IPS-NIHi7 (cell line): ENCODE results near the gene MALSU1.
"Not testable (repeated sequence)": the region's sequence is repeated elsewhere in the genome, so short reads cannot be mapped to it uniquely, and the experiment has no call there.

Source experiments
- DNase-seq: peaks from one replicate; pipeline ENCODE4 v3.0.0; 2012; ENCODE audit warnings: mixed read lengths; ENCODE audit errors: extremely low spot score

Gene MALSU1

DNA sequence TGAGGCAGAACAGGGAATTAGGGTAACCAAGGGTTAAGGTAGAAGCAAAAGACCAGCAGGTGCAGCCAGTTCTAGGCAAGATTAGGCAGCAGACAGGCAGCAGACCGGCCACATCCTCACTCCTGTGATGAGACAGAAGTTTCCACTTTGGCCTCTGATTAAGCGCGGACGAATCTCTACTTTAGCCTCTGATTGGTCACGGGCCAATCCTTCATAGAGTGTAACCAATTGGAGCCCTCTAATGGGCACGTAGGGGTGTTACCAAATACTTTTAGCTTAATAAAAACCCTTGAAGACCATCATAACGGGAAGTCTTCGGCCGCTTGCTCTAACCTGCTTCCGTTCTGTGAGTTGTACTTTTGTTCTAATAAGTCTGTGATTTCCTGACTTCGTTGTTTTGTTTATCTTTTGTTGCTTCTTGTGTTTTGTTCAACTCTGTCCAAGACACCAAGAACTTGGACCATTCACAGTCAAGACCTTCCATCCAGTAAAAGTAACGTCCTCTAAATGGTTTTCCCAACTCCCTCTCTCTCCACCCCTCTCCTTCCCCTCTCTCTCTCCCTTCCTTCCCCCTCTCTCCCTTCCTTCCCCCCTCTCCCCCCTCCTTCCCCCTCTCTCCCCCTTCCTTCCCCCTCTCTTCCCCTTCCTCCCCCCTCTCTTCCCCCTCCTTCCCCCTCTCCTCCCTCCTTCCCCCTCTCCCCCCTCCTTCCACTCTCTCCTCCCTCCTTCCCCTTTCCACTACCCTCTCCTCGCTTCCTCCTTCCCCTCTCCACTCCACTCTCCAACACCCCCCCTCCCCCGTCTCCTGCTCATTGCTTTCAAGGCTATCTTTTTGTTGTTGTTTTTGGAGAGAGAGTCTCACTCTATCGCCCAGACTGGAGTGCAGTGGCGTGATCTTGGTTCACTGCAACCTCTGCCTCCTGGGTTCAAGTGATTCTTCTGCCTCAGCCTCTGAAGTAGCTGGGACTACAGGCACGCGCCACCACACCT lies 13.2 kb upstream of the MALSU1 start:
- no peak for DNase-seq

DNA sequence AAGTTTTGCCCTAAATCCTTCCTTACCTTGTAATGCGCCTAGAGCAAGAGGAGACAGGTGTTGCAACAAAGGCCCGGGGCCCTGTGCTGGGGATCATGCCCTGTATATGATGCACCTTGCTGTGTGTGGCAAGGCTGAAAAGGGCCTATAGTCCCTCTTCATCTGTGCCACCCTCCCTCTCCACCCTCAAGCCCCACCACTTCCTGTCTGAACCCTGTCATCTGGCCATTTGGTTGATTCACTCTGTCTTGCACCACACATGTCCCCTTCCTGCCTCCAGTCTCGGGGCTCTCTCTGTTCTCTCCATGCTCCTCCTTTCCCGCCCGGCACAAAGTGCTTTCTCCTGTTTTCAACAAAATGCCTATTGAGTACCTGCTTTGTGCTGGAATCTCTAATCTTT lies 11.5 kb upstream of the MALSU1 start:
- DNase-seq: no peak

- no peak for DNase-seq
These were observed 8.1 kb upstream of the MALSU1 start for GRCh38 chr7:23290993-23291392.

DNA sequence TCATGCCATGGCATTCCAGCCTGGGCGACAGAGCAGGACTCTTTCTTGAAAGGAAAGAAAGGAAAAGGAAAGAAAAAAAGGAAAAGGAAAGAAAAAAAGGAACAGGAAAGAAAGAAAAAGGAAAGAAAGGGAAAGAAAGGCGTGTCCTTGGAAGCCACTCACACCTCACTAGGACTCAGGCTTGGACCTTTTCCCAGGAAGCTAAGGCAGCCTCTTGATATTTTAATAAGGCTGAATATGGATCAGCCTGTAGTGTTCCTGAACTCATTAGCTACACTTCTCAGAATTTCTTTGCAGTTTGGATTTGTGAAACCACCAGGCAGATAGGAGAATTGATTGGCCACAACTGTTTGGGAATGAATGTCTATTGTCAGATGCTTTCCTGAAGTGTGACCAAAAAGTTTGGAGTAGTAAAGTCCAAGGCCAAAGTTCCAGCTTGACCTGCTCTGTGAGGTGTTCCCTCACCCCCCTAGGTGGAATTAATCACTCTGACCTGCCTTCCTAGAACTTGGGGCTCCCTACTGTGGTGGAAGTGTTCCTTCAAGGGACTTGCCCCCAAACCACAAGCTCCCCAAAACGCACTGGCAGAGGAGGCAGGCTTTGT lies 7.1 kb upstream of the MALSU1 start:
- DNase-seq: no peak

DNA sequence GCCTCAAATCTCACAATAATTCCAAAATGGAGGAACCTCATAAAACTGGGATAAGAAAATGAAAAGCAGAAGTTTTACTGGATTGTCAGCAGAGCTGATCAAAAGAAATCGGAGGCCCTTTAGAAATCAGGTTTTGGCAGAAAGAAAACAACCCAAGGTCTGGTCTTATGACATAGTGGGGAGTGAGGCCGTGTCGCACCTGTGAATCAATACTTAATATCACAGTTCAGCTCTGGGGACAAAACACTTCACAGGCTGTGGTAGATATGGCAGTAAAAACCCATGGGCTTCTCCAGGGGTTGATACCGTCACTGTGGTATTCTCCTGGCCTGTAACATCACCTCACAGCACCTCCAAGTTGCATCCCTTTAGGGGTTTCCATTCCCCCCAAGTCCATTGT lies 6.5 kb upstream of the MALSU1 start:
- no peak for DNase-seq

DNA sequence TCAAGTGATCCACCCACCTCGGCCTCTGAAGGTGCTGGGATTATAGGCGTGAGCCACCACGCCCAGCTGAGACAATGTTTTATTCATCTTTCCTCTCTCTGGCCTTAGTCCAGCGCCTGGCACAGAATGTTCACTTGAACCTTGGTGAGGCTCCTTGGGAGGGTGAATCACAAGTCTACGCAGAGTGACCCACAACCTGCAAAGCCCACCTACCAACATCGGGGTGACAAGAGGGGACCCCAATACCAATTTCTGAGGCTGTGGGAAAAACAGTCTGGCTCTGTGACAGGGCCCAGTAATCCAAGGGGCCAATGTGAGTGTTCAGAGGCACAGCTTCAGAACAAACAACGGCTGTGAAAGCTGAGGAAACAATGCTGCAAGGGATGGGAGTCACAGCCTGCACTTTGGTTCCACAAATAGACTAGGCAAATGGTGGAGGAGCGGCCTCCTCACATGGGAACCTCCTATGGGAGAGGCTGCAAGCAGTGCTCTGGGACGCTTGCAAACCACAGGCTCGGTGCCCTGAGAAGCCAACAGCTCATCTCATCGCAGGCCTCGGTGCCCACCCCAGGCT lies 5.6 kb upstream of the MALSU1 start:
- no peak for DNase-seq

DNA sequence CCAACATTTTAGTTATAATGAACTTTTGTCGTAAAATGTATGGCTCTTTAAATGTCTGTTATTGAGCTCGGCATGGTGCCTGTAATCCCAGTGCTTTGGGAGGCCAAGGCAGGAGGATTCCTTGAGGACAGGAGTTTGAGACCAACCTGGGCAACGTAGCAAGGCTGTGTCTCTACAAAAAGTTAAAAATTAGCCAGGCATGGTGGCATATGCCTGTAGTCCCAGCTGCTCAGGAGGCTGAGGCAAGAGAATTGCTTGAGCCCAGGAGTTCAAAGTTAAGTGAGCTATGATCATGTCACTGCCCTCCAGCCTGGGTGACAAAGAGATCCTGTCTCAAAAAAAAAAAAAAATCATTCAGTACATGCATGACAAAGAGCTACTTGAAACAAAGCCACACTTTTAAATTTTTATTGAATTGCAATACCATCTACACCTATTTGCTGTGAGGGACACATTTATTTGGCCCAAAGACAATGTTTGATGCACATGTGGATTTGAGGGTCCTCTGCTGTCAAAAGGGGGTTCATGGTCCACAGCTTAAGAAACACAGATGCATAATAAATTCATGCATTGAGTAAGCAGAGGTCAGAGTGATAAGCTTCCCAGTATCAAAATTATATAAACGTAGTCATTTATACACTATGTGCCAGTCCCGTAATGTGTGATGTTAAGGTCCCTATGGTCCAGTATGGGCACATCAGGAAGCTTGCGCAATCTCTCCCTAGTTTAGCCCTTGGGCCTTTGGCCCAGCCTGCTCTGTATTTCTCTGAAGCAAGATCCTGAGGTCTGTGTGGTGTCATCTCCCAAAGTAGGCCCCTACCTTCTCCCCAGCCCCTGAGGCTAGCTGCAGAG lies 4.4 kb upstream of the MALSU1 start:
- no peak for DNase-seq

DNA sequence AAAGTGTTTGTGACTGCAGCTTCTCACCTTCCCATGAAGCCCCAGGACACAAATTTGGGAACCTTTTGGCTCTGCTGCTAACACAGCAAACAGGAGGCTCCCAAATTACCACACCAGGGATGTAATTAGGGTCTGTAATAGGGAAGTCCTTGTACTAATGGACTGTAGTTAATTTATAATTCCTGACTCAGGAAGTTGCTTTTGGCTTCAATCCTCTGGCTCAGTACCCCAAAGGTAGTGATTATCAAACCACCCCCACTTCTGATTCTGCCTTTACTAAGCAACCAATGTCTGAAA lies 3.8 kb upstream of the MALSU1 start:
- no peak for DNase-seq

DNA sequence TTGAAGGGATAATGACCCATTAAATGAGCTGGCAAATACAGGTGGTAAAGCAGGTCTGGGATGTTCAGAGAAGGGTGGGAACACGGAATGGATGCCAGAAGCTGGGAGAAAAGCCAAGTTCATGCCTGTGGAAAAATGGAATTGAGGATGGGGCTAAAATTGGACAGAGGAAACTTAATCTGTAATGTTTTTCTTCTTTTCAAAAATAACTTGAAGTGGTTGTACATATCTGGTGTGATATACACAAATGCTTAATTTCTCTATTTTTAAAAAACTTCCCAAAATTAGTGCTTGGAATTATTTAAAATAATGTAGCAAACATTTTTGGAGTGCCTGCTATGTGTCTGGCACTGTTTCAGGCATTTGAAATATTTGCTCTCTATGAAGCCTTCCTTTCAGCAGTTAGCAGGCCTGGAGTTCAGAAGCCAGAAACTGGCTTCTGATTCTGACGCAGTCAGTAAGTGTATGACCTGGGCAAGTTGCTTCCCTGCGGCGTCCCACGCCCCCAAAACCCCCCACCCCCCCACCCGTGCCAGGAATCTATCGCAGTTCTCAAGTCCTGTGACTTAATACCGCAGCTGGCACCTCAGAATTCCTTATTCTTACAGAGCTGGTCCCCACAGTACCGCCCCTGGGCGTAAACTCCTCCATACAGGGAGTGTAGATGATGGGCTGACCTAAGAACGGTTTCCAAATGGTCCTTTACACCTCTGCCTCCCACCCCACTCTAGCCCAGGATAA lies 828 bp upstream of the MALSU1 start:
- no peak for DNase-seq

- no peak for DNase-seq
These were observed 696 bp downstream of the MALSU1 start for GRCh38 chr7:23299770-23300300.

DNA sequence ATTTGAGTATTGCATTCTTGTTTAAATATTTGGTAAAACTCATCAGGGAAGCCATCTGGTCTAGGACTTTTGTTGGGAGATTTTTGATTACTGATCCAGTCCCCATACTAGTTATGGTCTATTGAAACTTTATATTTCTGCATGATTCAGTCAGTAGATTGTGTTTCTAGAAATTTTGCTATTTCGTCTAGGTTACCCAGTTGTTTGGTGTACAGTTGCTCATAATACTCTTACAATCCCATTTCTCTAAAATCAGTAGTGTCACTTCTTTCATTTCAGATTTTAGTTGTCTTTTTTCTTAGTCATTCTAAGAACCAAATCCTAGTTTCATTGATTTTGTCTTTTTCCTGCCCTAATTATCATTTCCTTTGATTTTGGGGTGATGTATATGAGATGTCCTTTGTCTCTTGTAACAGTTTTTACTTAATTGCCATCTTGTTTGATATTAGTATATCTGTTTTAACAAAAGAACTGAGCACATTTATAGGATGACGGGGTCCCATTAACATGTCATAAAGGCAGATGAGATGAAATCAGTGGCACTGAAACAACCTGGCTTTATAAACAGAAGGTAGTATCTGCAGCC lies 7.9 kb downstream of the MALSU1 start:
- DNase-seq: no peak

DNA sequence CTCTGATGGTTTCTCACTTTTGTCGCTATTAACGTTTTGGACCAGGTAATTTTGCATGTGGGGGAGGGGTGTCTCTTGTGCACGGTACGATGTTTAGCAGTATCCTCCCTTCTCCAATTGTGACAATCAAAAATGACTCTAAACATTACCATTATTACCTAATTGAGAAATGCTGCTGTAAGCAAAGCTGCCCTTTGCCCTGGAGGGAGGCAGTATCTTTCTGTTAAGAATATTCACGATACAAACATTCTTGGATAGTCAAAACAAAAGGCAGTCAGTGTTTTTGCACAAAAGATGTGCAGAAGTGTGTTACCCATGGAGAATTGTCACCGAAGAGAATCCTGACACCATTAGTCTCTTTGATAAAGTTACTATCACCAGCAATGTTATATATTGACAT lies 9.6 kb downstream of the MALSU1 start:
- no peak for DNase-seq

DNA sequence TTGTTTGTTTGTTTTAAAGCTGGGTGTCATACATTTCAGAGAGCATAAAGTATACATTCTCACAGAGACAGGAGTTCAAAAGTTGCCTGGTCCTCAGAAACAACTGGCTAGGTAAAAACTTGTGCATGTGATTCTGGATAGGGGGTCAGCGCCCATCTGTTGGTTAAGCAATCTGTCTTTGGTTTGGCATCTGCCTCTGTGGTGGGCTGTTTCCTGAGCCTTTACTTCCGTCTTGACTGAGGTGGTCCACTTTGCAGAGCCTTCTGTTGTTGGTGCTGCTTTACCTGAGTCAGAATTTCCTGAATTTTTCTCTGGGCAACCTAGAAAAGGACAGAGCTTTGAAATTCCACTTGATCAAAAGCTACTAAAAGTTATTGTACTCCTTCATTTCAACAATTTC lies 13.0 kb downstream of the MALSU1 start:
- not testable (repeated sequence) for DNase-seq

DNA sequence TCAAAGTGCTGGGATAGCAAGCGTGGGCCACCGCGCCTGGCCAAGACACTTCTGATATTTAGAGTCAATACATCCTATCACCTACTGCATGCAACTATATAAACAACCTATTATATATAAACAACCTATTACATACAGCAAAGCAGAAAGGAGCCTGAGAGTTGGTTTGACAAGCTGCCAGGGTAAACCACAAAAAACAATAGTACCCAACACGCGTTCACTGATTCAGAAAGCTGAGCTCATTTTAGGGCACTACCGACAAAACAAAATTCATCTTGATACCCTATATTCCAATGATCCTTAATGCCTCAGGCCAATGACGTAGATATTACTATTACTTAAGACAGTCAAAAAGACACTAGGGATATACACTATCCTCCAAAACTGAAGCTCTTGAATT lies 16.2 kb downstream of the MALSU1 start:
- no peak for DNase-seq

- no peak for DNase-seq
These were observed 32.0 kb downstream of the MALSU1 start for GRCh38 chr7:23331132-23331531.

DNA sequence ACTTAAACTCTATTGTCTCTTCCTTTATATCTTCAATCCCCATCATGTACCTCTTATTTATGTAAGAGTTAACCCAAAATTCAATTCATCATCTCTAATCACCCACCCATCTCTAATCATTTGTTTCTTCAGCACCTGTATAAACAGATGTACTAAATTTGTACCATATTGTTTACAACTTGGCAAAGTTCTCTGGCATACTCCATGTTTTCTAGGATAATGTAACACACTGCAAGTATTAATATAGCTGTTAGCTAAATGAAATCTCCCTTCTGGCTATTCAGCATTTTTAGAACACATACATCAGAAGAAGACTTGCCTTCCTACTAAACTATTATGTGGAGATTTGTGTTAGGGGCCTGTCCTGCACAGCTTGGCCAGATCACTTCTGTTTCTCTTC lies 33.1 kb downstream of the MALSU1 start:
- no peak for DNase-seq

DNA sequence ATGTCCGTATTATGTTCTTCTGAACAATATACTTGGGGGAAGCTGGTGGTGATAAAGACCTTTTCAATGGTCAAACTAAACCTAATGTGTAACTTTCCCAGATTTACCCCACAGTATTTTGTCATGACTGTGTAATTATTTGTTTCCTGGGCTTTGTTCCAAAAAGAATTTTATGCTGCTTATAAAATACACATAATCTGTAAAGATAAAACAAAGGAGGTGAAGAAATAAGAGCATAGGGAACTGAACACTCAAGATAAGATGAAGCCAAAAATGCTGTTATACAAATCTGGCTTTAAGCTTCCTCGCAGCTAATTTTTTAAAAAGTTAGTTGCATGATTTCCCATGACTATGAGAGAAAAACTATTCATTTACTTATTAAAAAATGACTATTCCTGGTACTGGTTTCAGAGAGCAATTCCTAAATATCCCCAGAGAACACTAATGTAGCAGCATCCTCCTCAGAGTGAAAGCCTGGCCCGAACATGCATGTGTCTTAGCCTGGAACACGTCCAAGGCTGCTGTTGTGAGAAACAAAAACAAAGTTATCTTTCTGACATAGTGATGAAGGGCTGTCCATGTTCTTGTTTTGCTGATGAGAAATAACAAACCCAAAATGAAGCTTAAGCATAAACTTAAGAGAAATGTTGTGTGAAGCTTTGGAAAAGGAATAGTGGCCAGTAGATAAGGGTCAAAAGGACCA lies 33.9 kb downstream of the MALSU1 start:
- no peak for DNase-seq

GRCh38 chr7:23333671-23334246 lies 34.6 kb downstream of the MALSU1 start:
- no peak for DNase-seq

- no peak for DNase-seq
These were observed 35.4 kb downstream of the MALSU1 start for GRCh38 chr7:23334482-23335056.
